ENCODE results near the gene KIAA0232.

DNA sequence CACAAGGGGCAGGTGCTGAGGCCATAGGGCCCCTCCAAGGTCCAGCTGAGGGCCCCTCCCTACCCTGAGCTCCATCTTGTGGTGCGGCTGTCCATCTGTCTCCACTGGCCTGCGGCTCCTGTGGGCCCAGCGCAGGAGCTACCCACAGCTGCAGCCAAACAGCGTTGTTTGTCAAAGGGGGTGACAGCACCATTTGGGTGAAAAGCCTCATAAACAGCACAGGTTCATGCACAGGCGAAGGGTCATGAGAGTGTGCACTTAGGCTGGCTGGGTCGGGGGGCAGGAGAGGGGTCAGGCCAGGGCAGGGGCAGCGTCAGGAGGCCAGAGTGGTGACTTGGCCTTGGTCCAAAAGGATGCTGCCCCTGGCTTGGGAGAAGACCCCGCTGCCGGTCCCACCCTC, 34.2 kb upstream of the KIAA0232 start:
- TF ChIP-seq, protein P1, sequence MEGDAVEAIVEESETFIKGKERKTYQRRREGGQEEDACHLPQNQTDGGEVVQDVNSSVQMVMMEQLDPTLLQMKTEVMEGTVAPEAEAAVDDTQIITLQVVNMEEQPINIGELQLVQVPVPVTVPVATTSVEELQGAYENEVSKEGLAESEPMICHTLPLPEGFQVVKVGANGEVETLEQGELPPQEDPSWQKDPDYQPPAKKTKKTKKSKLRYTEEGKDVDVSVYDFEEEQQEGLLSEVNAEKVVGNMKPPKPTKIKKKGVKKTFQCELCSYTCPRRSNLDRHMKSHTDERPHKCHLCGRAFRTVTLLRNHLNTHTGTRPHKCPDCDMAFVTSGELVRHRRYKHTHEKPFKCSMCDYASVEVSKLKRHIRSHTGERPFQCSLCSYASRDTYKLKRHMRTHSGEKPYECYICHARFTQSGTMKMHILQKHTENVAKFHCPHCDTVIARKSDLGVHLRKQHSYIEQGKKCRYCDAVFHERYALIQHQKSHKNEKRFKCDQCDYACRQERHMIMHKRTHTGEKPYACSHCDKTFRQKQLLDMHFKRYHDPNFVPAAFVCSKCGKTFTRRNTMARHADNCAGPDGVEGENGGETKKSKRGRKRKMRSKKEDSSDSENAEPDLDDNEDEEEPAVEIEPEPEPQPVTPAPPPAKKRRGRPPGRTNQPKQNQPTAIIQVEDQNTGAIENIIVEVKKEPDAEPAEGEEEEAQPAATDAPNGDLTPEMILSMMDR (IDR thresholded peaks at IDR 0.05; ENCODE audit: poor library complexity, severe bottlenecking), result no peak
- TF ChIP-seq EZH2 (IDR thresholded peaks at IDR 0.05; ENCODE audit: borderline replicate concordance, insufficient read depth, low read length, poor library complexity, severe bottlenecking) (no peak), RAD21 (conservative IDR thresholded peaks at IDR 0.05) (no peak), MXI1 (conservative IDR thresholded peaks at IDR 0.05; ENCODE audit: poor library complexity, severe bottlenecking) (no peak), EP300 (conservative IDR thresholded peaks at IDR 0.05; ENCODE audit: poor library complexity, severe bottlenecking) (no peak), POLR2AphosphoS5 (IDR thresholded peaks at IDR 0.05) (no peak), TAF1 (IDR thresholded peaks at IDR 0.05; ENCODE audit: low read depth) (no peak)
- TF ChIP-seq, protein P2, sequence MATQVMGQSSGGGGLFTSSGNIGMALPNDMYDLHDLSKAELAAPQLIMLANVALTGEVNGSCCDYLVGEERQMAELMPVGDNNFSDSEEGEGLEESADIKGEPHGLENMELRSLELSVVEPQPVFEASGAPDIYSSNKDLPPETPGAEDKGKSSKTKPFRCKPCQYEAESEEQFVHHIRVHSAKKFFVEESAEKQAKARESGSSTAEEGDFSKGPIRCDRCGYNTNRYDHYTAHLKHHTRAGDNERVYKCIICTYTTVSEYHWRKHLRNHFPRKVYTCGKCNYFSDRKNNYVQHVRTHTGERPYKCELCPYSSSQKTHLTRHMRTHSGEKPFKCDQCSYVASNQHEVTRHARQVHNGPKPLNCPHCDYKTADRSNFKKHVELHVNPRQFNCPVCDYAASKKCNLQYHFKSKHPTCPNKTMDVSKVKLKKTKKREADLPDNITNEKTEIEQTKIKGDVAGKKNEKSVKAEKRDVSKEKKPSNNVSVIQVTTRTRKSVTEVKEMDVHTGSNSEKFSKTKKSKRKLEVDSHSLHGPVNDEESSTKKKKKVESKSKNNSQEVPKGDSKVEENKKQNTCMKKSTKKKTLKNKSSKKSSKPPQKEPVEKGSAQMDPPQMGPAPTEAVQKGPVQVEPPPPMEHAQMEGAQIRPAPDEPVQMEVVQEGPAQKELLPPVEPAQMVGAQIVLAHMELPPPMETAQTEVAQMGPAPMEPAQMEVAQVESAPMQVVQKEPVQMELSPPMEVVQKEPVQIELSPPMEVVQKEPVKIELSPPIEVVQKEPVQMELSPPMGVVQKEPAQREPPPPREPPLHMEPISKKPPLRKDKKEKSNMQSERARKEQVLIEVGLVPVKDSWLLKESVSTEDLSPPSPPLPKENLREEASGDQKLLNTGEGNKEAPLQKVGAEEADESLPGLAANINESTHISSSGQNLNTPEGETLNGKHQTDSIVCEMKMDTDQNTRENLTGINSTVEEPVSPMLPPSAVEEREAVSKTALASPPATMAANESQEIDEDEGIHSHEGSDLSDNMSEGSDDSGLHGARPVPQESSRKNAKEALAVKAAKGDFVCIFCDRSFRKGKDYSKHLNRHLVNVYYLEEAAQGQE (IDR thresholded peaks at IDR 0.05; ENCODE audit: borderline replicate concordance), result no peak

Measured in neural cell (in vitro differentiated cells).